Right kidney (tissue), 1 donor: Measurements from ENCODE around the gene RPS25.
A peak's percentile ranks its signal among the peaks of the same experiment; 100 is the strongest.
"Not testable (repeated sequence)": the region's sequence is repeated elsewhere in the genome, so short reads cannot be mapped to it uniquely, and the experiment has no call there.

ENCODE experiments used
- DNase-seq: peaks from one replicate; pipeline ENCODE4 v3.0.0-alpha.2; 2016

Gene RPS25

GRCh38 chr11:119021631-119022030, 3.5 kb upstream of the RPS25 start:
- no peak for DNase-seq

- no peak for DNase-seq
Measured at GRCh38 chr11:119019996-119020395, 1.9 kb upstream of the RPS25 start.

DNA sequence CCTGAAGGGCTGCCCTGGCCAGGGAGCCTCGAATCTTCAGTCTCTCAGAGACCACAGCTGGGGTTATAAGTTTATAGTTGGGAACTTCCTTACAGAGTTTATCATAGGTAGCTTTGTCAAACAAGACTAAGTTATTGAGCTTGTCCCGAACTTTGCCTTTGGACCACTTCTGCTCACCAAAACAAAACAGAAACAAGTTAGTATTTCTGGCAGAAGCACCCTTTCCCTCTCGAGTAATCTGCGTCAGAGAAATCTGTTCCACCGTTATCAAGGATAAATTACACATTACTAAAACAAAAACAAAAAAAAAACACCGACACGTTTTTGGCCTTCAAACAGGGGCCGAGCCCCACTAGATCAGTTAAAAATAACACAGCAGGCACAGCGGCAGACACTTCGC, 766 bp downstream of the RPS25 start:
- not testable (repeated sequence) for DNase-seq

DNA sequence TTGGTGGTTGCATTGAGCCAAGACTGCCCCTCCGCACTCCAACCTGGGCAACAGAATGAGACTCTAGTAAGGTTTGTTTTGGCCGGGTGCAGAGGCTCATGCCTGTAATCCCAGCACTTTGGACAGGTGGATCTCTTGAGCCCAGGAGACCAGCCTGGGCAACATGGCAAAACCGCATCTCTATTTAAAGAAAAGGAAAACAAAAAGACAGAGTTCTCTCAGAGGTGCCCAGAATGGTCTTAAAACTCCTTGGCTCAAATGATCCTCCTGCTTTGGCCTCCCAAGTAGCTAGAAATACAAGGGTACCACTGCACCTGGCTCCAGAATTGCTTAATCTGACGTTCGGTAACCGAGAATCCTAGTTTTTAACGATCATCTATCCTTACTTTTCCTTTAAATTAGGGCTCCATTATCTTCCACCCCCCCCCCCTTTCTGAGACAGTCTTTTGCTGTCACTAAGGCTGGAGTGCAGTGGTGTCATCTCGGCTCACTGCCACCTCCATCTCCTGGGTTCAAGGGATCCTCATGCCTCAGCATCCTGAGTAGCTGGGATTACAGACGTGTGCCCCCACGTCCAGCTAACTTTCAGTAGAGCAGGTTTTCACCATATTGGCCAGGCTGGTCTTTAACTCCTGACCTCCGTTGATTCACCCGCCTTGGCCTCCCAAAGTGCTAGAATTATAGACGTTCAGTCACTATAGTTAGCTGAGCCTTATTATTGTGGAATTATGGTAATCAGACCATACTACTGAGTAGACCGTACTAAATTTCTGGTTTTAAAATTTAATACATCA, 1.7 kb downstream of the RPS25 start:
- DNase-seq = no peak

- no peak for DNase-seq
Measured at GRCh38 chr11:119015054-119015611, 3.0 kb downstream of the RPS25 start.

DNA sequence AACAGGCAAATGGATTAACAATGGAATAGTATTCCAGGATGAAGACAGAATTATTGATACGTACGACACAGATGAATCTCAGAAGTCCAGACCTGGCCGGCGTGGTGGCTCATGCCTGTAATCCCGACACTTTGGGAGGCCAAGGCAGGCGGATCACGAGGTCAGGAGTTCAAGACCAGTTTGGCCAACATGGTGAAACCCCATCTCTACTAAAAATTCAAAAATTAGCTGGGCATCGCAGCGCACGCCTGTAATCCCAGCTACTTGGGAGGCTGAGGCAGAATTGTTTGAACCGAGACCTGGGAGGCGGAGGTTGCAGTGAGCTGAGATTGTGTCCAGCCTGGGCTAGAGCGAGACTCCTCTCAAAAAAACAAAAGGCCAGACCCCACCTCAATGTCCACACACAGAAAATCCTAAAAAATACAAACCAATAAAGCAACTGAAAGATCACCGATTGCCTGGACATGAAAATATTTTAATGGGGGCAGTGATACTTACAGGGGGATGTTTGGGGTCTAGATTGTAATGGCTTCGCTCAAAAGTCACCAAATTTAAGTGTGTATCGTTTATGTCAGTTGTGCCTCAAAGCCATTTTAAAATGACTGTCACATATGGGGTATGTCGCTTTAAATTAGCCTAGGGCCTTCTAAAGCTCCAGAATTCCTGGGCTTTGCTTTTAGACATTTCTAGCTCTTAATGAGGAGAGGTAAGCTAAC, 3.8 kb downstream of the RPS25 start:
- no peak for DNase-seq

DNA sequence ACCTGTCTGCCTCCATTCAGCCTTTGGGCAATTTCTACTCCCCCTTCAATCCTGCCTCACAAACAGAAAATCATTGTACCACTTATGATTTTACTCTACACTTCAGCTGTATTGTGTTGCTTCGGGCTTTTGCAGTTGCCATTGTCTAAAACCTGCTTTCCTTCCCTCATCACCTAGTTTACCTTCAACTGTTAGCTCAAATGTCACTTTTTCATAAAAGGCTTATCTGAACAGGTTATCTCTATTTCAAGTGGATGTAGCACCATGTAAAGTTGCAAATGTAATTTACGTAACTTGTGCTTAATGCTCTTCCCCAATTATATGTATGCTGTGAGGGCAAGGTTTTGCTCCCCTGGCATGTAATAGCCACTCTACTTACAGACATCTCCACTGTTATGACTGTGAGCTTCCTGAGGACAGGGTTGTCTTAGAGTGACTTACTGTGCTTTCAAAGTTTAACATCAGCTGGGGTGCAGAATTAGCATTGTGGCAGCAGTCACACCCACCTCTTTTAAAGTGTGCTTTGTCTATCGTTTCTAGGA, 5.4 kb downstream of the RPS25 start:
- no peak for DNase-seq

DNA sequence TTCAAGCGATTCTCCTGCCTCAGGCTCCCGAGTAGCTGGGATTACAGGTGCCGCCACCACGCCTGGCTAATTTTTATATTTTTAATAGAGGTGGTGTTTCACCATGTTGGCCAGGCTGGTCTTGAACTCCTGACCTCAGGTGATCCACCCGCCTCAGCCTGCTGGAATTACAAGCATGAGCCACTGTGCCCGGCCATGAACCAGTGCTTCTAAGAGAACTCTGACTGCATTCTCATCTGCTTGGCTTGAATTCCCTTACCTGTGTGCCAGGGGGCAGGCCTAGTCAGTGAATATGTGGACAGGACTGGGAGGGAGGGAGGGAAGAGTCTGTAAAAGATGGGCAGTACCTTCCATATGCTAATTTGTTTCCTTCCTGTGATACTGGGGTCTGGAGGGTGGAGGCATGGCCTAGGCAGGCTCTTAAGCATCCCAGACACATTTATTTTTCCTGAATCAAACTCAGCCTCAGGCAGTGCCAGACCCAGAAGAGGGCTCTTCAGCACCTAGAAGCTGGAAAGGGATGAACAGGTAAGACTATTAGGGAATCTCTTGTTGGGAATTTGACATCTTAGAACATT, 6.6 kb downstream of the RPS25 start:
- no peak for DNase-seq

GRCh38 chr11:119006656-119007055, 11.5 kb downstream of the RPS25 start:
- no peak for DNase-seq

- no peak for DNase-seq
Measured at GRCh38 chr11:119000906-119001305, 17.2 kb downstream of the RPS25 start.

GRCh38 chr11:118998822-118999221, 19.3 kb downstream of the RPS25 start:
- no peak for DNase-seq

GRCh38 chr11:118998388-118998717, 19.8 kb downstream of the RPS25 start:
- no peak for DNase-seq

DNA sequence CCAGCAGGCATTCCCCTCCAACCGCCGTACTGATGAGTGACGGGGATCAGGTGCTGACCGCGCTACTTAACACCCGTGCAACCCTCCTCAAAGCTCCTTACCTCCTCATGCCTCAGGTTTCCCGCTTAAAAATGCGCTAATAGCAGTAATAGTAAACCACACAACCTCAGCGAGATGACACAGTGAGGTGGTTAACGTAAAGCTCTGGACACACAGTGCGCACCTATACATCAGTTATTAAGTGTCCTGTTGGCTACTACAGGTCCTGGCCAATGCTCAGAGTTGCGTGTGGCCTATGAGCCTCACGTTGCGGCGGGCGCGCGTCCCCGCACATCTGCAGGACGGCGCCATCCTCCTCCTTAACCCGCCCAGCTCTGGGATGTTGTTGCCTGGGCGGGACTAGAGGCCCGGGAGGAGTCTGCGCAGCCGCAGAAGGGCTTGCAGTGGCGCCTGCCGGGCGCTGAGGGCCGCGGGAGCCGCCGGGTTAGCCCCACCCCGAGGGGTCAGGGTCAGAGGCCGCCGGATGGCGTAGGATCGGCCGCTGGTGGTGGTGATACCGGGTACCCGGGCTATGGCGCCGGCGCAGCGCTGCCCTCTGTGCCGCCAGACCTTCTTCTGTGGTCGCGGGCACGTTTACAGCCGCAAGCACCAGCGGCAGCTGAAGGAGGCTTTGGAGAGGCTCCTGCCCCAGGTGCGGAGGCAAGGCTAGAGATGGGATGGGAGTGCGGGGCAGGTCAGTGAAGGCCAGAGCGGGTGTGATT, 20.3 kb downstream of the RPS25 start, which contains the start of gene CENATAC:
TSS of gene CENATAC (plus strand) at position 512 of the 761 bp plus-strand sequence. CDS start at position 572, 60 bp downstream.
- peak; percentile 94 for DNase-seq

DNA sequence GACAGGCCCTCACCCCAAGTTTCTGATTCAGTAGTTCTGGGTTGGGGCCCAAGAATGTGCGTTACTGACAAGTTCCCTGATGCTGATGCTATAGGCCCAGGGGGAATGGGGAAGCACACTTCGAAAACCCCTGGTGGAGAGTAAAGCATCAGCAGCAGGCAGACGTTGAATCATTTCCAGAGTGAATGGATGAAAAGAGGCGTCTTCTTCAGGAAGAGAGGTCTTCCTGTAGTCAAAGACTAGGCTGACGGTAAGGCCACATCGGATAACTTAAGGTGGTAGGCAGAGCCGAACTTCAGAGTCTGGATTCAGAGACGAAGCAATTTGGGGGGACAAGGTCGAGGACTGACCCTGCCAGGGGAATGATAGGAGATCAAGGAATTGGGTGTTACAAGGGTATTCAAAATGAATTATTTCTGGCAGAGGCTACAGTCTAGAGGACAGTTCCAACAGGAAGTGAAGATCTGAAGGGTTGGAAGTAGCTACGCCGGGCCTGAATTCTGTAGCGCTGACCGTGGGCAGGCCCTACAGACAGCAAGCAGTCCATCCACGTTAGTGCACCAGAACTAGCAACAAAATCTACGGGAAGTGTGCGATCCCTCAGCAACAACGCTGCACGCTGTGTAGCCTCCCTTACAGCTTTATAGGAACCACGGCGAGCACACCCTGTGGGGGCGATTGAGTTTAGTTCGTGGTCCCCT, 21.1 kb downstream of the RPS25 start:
- DNase-seq = no peak

GRCh38 chr11:118991486-118992038, 26.6 kb downstream of the RPS25 start:
- not testable (repeated sequence) for DNase-seq

DNA sequence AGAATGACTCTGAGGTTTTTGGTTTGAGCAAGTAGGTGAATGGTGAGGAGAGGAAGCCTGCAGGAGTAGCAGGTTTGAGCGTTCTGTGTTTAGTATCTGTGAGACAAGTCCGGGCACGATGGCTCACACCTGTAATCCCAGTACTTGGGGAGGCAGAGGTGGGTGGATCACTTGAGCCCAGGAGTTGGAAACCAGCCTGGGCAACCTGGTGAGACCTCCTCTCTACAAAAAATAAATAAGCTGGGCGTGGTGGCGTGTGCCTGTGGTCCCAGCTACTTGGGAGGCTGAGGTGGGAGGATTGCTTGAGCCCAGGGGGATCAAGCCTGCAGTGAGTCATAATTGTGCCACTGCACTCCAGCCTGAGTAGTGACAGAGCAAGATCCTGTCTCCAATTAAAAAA, 29.9 kb downstream of the RPS25 start:
- no peak for DNase-seq

DNA sequence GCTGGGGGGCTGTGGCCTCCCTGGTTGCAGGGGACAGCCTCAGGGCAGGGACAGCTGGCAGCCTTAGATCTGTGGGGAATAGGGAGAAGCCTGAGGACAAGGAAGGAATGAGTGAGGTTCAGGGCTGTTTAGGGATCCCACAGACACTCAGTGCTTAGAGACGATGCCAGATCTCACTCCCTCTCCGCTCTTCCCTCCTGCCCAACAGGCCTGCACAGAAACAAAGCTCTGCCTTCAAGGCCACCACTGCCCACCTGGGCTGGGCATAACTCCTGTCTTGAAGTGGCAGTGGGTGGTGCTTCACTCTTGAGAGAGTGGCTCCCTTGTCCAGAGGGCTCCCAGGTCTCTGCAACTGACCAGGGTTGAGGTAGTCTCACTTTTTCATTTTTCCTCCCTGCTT, 33.3 kb downstream of the RPS25 start:
- DNase-seq = no peak

- not testable (repeated sequence) for DNase-seq
Measured at GRCh38 chr11:118984337-118984736, 33.8 kb downstream of the RPS25 start.

DNA sequence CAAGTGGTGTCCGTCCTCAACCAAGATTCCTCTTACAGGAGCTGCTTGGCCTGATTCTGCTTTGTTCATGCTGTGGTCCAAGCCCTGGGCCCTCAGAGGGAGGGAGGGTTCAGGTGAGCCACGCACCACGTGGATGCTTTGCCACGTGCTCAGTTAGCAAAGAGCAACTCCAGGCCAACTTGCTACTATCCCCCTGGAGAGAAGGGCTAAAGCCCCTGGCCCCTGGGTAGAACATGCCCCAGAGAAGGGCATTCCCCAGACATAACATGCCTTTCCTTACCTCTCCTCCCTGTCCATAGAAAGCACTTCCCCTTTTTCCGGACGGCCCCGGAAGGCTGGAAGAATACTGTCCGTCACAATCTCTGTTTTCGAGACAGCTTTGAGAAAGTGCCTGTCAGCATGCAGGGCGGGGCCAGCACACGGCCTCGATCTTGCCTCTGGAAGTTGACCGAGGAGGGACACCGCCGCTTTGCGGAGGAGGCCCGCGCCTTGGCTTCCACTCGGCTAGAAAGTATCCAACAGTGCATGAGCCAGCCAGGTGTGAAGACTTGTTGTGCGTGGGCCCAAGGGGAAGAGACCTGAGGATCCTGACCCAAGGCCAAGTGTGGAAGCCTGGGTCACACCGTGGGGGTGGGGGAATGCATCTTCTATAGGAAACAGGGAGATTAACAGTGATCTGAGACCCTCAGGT, 37.8 kb downstream of the RPS25 start:
- peak; percentile 36 for DNase-seq

DNA sequence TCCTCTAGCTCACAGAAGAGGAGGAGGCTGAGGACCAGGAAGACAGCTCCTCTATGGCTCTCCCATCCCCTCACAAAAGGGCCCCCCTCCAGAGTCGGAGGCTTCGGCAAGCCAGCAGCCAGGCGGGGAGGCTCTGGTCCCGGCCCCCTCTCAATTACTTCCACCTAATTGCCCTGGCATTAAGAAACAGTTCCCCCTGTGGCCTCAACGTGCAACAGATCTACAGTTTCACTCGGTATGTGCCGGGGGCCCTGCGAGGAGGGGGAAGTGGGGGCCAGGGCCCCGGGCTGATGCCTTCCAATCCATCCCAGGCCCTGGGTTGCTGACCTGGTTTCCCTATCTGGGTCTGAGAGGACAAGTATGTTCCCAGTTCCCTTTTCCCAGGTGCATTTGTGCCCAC, 38.7 kb downstream of the RPS25 start:
- no peak for DNase-seq
